Measurements from ENCODE around the gene SDK2.

- TF ChIP-seq, protein P1, sequence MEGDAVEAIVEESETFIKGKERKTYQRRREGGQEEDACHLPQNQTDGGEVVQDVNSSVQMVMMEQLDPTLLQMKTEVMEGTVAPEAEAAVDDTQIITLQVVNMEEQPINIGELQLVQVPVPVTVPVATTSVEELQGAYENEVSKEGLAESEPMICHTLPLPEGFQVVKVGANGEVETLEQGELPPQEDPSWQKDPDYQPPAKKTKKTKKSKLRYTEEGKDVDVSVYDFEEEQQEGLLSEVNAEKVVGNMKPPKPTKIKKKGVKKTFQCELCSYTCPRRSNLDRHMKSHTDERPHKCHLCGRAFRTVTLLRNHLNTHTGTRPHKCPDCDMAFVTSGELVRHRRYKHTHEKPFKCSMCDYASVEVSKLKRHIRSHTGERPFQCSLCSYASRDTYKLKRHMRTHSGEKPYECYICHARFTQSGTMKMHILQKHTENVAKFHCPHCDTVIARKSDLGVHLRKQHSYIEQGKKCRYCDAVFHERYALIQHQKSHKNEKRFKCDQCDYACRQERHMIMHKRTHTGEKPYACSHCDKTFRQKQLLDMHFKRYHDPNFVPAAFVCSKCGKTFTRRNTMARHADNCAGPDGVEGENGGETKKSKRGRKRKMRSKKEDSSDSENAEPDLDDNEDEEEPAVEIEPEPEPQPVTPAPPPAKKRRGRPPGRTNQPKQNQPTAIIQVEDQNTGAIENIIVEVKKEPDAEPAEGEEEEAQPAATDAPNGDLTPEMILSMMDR (IDR thresholded peaks at IDR 0.05), result no peak
- no peak for TF ChIP-seq POLR2A (IDR thresholded peaks at IDR 0.05)
Observed at GRCh38 chr17:73336408-73337329, 307.6 kb downstream of the SDK2 start.
